ENCODE results near the gene FBXO24. TPM values are rescaled to one million over a fixed set of nuclear protein-coding genes. Genes with fewer than 3 reads are reported as not detected.

Gene FBXO24
- total and polyA plus RNA-seq, 3 experiments from 2014 or later: 0.47 to 0.50 TPM; not detected in 1

DNA sequence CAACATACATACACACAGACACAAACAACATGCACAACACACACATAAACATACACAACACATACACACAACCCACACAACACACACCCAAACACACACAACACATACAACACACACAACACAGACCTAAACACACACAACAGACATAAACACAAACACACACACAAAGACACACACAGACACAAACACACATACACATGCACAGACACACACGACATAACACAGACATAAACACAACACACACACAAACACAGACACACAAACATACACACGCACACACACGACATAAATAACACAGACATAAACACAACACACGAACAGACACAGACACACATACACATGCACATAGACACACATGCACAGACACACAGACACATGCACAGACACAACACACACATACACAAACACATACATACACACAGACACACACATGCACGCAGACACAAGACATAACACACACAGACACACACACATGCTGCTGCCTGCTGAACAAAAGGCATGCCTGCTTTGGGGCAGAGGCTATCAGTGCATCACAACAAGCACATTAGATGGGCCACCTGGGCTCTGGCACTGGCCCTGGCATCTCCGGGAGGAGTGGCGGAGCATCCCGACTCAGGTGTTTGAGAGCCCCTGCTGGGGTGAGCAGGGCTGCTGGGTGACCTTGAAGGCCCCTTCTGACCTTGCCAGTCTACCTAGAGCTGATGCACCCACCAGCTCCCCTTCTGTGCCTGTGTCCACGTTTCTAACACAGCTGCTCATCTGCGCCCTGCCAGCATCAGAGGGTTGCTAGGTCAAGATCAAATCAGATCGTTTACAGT is 5.5 kb upstream of the FBXO24 start:
- Mint-ChIP-seq H3K4me3 (peak overlapping the region in 1 of 7 donors; percentile 57), H3K9me3 (no peaks in the 10 kb centered on the region), H3K4me1 (peaks cover 23 to 43% (median 27%) of the 10 kb centered on the region in 3 donors), H3K27ac (no peak overlapping the region), H3K27me3 (no peaks in the 10 kb centered on the region), H3K36me3 (peaks cover 0 to 54% (median 2%) of the 10 kb centered on the region in 3 donors)
- ChIA-PET CTCF (interaction anchor here (0.9 to 1.2 kb wide), 2 partner anchors 20 to 32 kb away, joined by 3 to 4 read pairs; partner anchors contain the start of gene MOSPD3), POLR2A (interaction anchor here (0.6 to 6.0 kb wide), 2 partner anchors 9 to 44 kb away, joined by 3 to 42 read pairs; no protein-coding TSS in a partner anchor)
- Histone ChIP-seq H3K4me1 (ENCODE audit: insufficient read depth, low read length) (peaks cover 50% of the 10 kb centered on the region), H3K9me3 (ENCODE audit: low read length) (no peaks in the 10 kb centered on the region), H3K27me3 (ENCODE audit: insufficient read depth, low read length, poor library complexity, severe bottlenecking) (no peaks in the 10 kb centered on the region), H3K4me3 (ENCODE audit: low read length) (no peak overlapping the region), H3K27ac (ENCODE audit: low read depth, low read length) (no peak overlapping the region), H3K36me3 (ENCODE audit: insufficient read depth, low read length) (peaks cover 64% of the 10 kb centered on the region)
- no peak for DNase-seq

DNA sequence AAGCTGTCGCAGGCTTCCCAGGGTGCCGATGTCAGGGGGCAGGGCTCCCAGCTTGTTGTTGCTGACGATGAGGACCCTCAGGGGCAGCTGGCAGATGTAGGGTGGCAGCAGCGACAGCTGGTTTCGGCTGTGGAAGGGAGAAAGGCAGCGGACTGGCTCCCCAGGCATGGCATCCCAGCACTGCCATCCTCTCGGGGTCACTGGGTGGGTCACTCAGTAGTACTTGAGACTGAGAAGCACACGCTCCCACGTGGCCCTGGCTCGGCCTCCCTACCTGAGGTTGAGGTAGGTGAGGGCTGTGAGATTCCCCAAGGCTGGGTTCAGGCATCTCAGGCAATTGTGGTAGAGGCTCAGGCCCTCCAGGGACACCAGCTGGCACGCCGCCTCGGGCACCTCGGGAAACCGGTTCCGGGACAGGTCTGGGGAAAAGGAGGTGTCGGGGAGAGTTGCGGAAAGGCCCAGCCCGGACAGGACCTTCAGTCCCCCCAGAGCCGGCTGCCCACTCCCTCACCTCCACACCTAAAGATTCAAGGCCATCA is 4.0 kb upstream of the FBXO24 start:
- Mint-ChIP-seq H3K4me3 (peak overlapping the region in 3 of 7 donors; percentile 68 to 94 (median 91)), H3K9me3 (no peaks in the 10 kb centered on the region), H3K27ac (peak overlapping the region in 5 of 8 donors; percentile 54 to 99 (median 91)), H3K36me3 (peaks cover 0 to 44% (median 2%) of the 10 kb centered on the region in 3 donors), H3K27me3 (peaks cover 0 to 3% of the 10 kb centered on the region in 2 donors), H3K4me1 (peaks cover 25 to 50% (median 31%) of the 10 kb centered on the region in 3 donors)
- Histone ChIP-seq H3K36me3 (ENCODE audit: insufficient read depth, low read length) (peaks cover 51% of the 10 kb centered on the region), H3K27me3 (ENCODE audit: insufficient read depth, low read length, poor library complexity, severe bottlenecking) (no peaks in the 10 kb centered on the region), H3K4me3 (ENCODE audit: low read length) (peak overlapping the region; percentile 87), H3K27ac (ENCODE audit: low read depth, low read length) (no peak overlapping the region), H3K4me1 (ENCODE audit: insufficient read depth, low read length) (peaks cover 54% of the 10 kb centered on the region), H3K9me3 (ENCODE audit: low read length) (no peaks in the 10 kb centered on the region)
- DNase-seq: no peak
- ChIA-PET CTCF (interaction anchor here (0.9 to 1.2 kb wide), 2 partner anchors 30 to 51 kb away, joined by 4 read pairs; partner anchors contain the start of gene MOSPD3), POLR2A (interaction anchor here (0.6 to 6.0 kb wide), 4 partner anchors 10 to 154 kb away, joined by 3 to 42 read pairs (median 3); partner anchors contain the start of gene ZCWPW1)

GRCh38 chr7:100582650-100583049 is 3.5 kb upstream of the FBXO24 start:
- Mint-ChIP-seq H3K27ac (peak overlapping the region; percentile 80 to 99 (median 95)), H3K27me3 (peaks cover 0 to 3% of the 10 kb centered on the region in 2 donors), H3K4me3 (peak overlapping the region in 6 of 7 donors; percentile 91 to 99 (median 98)), H3K36me3 (peaks cover 0 to 39% (median 2%) of the 10 kb centered on the region in 3 donors), H3K9me3 (no peaks in the 10 kb centered on the region), H3K4me1 (peaks cover 25 to 50% (median 31%) of the 10 kb centered on the region in 3 donors)
- Histone ChIP-seq H3K36me3 (ENCODE audit: insufficient read depth, low read length) (peaks cover 45% of the 10 kb centered on the region), H3K27ac (ENCODE audit: low read depth, low read length) (peak overlapping the region; percentile 68), H3K4me3 (ENCODE audit: low read length) (peak overlapping the region; percentile 87), H3K27me3 (ENCODE audit: insufficient read depth, low read length, poor library complexity, severe bottlenecking) (no peaks in the 10 kb centered on the region), H3K4me1 (ENCODE audit: insufficient read depth, low read length) (peaks cover 54% of the 10 kb centered on the region), H3K9me3 (ENCODE audit: low read length) (no peaks in the 10 kb centered on the region)
- CTCF ChIA-PET: interaction anchor here (0.9 to 9.5 kb wide), 4 partner anchors 20 to 123 kb away, joined by 4 to 133 read pairs (median 25); partner anchors contain the start of gene POP7
- no peak for DNase-seq
- POLR2A ChIA-PET: interaction anchor here (0.8 to 6.0 kb wide), 6 partner anchors 11 to 155 kb away, joined by 3 to 42 read pairs (median 10); partner anchors contain the start of genes MEPCE, MOSPD3, POP7 and ZCWPW1

DNA sequence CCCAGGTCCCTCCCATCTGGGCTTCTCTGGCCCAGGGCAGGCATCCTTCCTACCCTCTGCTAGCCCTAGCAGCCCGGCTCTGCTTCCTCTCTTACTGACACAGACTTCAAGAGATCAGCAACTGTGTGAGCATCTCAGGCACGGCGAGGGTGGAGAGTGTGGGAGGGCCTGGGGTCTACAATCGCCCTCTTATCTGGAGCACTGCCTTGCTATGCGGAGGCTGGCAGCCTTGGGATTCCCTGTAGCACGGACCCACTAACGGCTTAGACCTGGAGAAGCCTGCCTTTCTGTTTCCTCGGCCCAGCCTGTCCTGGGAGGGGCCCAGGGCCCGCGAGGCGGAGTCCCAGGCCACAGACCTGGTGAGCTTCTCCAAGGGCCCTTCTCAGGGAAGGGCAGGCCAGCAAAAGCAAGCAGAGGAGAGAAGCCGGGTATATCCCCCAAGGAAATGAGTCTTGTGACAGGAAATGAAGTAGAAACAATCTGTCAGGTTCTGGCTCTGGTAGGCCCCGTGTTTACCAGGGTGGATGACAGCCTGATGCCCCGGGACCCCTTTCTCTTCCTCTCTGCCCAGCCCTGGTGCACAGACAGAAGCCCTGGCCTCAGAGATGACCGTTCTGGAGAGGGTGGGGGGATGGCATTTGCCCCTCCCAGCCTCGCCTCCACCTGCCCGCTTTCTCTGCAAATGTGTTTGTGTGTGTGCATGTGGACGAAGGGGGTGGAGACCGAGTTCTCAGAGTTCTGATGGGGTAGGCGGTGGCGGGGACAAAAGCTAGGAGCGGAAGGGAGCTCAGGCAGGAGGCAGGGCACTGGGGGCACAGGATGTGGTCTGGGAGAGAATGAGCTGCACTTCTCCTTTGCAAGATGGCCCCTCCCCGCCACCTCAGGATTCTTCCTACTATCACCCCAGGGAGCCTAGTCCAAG is 2.7 kb upstream of the FBXO24 start:
- Mint-ChIP-seq H3K9me3 (no peaks in the 10 kb centered on the region), H3K27me3 (peaks cover 0 to 3% of the 10 kb centered on the region in 2 donors)
- peaks cover 54% of the 10 kb centered on the region for H3K4me1 ChIP-seq (ENCODE audit: insufficient read depth, low read length)

DNA sequence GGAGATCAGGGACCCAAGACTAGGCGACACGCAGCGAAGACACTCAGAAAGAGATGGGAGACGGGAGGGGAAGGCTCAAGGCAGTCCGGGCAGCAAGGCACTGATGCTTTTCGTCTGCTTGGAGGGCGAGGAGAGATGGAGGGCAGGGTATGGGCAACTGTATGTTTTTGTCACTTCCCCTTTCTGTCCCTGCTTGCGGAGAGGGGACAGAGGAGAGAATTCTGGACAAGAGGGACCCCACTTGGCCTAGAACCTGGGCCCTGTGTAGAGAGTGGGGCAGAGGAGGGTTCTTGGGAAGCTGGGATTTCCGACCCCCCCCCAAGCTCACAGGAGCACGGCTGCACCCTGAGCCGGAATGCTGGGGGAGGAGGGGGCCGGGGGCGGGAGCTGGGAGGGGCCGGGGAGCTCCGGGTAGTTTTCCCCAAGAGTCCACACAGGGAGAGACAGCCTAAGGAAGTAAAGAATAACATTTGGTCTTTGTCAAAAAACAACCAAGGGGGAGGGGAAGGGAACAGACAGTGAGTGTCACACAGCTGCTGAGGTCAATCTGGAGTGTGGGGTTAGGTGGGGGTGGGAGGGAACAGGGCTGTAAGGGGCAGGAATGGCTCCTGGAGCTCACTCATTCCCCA is 2.0 kb upstream of the FBXO24 start:
- no peak for DNase-seq
- peaks cover 0 to 3% of the 10 kb centered on the region in 2 donors for H3K27me3 Mint-ChIP-seq
- Histone ChIP-seq H3K27ac (ENCODE audit: low read depth, low read length) (peak overlapping the region; percentile 92), H3K4me3 (ENCODE audit: low read length) (peak overlapping the region; percentile 87), H3K27me3 (ENCODE audit: insufficient read depth, low read length, poor library complexity, severe bottlenecking) (no peaks in the 10 kb centered on the region), H3K4me1 (ENCODE audit: insufficient read depth, low read length) (peaks cover 54% of the 10 kb centered on the region), H3K9me3 (ENCODE audit: low read length) (no peaks in the 10 kb centered on the region), H3K36me3 (ENCODE audit: insufficient read depth, low read length) (peaks cover 32% of the 10 kb centered on the region)
- H3K36me3 Mint-ChIP-seq: peaks cover 0 to 26% (median 2%) of the 10 kb centered on the region in 3 donors
- peak overlapping the region; percentile 85 to 99 (median 95) for H3K27ac Mint-ChIP-seq
- POLR2A ChIA-PET: interaction anchor here (0.6 to 6.0 kb wide), 14 partner anchors 10 to 155 kb away, joined by 3 to 42 read pairs (median 6); partner anchors contain the start of genes MEPCE, MOSPD3, POP7 and TSC22D4
- H3K9me3 Mint-ChIP-seq: no peaks in the 10 kb centered on the region
- peak overlapping the region; percentile 91 to 99 (median 98) for H3K4me3 Mint-ChIP-seq
- H3K4me1 Mint-ChIP-seq: peaks cover 30 to 56% (median 31%) of the 10 kb centered on the region in 3 donors
- CTCF ChIA-PET: interaction anchor here (0.6 to 9.5 kb wide), 21 partner anchors 10 to 268 kb away, joined by 3 to 133 read pairs (median 5); partner anchors contain the start of genes AGFG2, GNB2, MOSPD3 and POP7

More for the DNA sequence above, 2.7 kb upstream of the FBXO24 start:
- POLR2A ChIA-PET: interaction anchor here (0.6 to 6.0 kb wide), 10 partner anchors 12 to 154 kb away, joined by 3 to 42 read pairs (median 6); partner anchors contain the start of genes MEPCE, MOSPD3, POP7 and TSC22D4
- H3K4me1 Mint-ChIP-seq: peaks cover 29 to 54% (median 31%) of the 10 kb centered on the region in 3 donors
- H3K36me3 Mint-ChIP-seq: peaks cover 0 to 33% (median 2%) of the 10 kb centered on the region in 3 donors
- CTCF ChIA-PET: interaction anchor here (0.8 to 9.5 kb wide), 15 partner anchors 9 to 269 kb away, joined by 3 to 133 read pairs (median 6); partner anchors contain the start of genes MOSPD3, POP7 and SLC12A9
- Histone ChIP-seq H3K36me3 (ENCODE audit: insufficient read depth, low read length) (peaks cover 39% of the 10 kb centered on the region), H3K4me3 (ENCODE audit: low read length) (peak overlapping the region; percentile 87), H3K9me3 (ENCODE audit: low read length) (no peaks in the 10 kb centered on the region), H3K27me3 (ENCODE audit: insufficient read depth, low read length, poor library complexity, severe bottlenecking) (no peaks in the 10 kb centered on the region), H3K27ac (ENCODE audit: low read depth, low read length) (peak overlapping the region; percentile 68)
- peak overlapping the region; percentile 91 to 99 (median 98) for H3K4me3 Mint-ChIP-seq
- H3K27ac Mint-ChIP-seq: peak overlapping the region; percentile 85 to 99 (median 95)
- DNase-seq: peak; percentile 47 to 84 (median 74)

GRCh38 chr7:100584683-100585510 is 1.2 kb upstream of the FBXO24 start:
- peaks cover 0 to 24% (median 0%) of the 10 kb centered on the region in 3 donors for H3K36me3 Mint-ChIP-seq
- peak overlapping the region; percentile 85 to 99 (median 95) for H3K27ac Mint-ChIP-seq
- Histone ChIP-seq H3K27me3 (ENCODE audit: insufficient read depth, low read length, poor library complexity, severe bottlenecking) (no peaks in the 10 kb centered on the region), H3K36me3 (ENCODE audit: insufficient read depth, low read length) (peaks cover 27% of the 10 kb centered on the region), H3K9me3 (ENCODE audit: low read length) (no peaks in the 10 kb centered on the region), H3K4me3 (ENCODE audit: low read length) (peak overlapping the region; percentile 87), H3K4me1 (ENCODE audit: insufficient read depth, low read length) (peaks cover 54% of the 10 kb centered on the region), H3K27ac (ENCODE audit: low read depth, low read length) (peak overlapping the region; percentile 92)
- peaks cover 0 to 5% of the 10 kb centered on the region in 2 donors for H3K27me3 Mint-ChIP-seq
- POLR2A ChIA-PET: interaction anchor here (0.6 to 6.0 kb wide), 22 partner anchors 7 to 156 kb away, joined by 3 to 42 read pairs (median 8); partner anchors contain the start of genes AGFG2, MEPCE, MOSPD3 and POP7
- H3K9me3 Mint-ChIP-seq: no peaks in the 10 kb centered on the region
- no peak for DNase-seq
- peak overlapping the region; percentile 91 to 99 (median 98) for H3K4me3 Mint-ChIP-seq
- peaks cover 30 to 53% (median 31%) of the 10 kb centered on the region in 3 donors for H3K4me1 Mint-ChIP-seq
- CTCF ChIA-PET: interaction anchor here (0.6 to 9.5 kb wide), 20 partner anchors 12 to 267 kb away, joined by 3 to 133 read pairs (median 4); partner anchors contain the start of genes AGFG2, GNB2, MEPCE and MOSPD3
